GM12878 (cell line): ENCODE data around the gene AMDHD2. TPM values are rescaled to one million over a fixed set of nuclear protein-coding genes. Genes with fewer than 3 reads are reported as not detected.

Experiments
- ATAC-seq: fragments of 200-7000 bp; cut with Tn5 transposase; 3 replicates; pipeline ENCODE4 v1.9.1; 2020; ENCODE audit warnings: mild to moderate bottlenecking, moderate library complexity
- BruUV-seq: library from RNA; stranded (reverse); fragments of 400-500 nt; replicated peaks from 2 replicates; lab custom pipeline; 2021; lab: Mats Ljungman, UMichigan
- CTCF ChIA-PET: fragments of 300-600 bp; sonication (Branson Sonifier 250); formaldehyde crosslinking; extraction: SDS; loops from one replicate; lab custom pipeline; 2021; ENCODE audit warnings: inconsistent platforms; lab: Yijun Ruan, JAX
- POLR2A ChIA-PET: fragments of 350-600 bp; formaldehyde crosslinking; extraction: SDS; loops from one replicate; lab custom pipeline; 2021; ENCODE audit warnings: inconsistent platforms; lab: Charles Lee
- RAD21 ChIA-PET: fragments of 300-600 bp; sonication (Branson Sonifier 250); formaldehyde crosslinking; loops from one replicate; lab custom pipeline; 2023; ENCODE audit warnings: antibody characterized with exemption; ENCODE audit not compliant: unreplicated experiment; lab: Charles Lee
- SMC1A ChIA-PET: fragments of 300-600 bp; sonication (Branson Sonifier 250); formaldehyde crosslinking; loops from one replicate; lab custom pipeline; 2023; ENCODE audit not compliant: unreplicated experiment, uncharacterized antibody; lab: Charles Lee
- DNase-seq: peaks from one replicate; pipeline ENCODE4 v3.0.0-alpha.2; 2011; ENCODE audit warnings: low read depth, low spot score
- FAIRE-seq: peaks from 3 replicates; lab custom pipeline; 2011; peaks lifted over from hg19 to GRCh38; lab: Jason Lieb, UNC
- H2AFZ ChIP-seq: 2 replicates; pipeline ENCODE4 v1.6.0; 2011; ENCODE audit warnings: low read depth, low read length, control low read depth; ENCODE audit not compliant: control insufficient read depth
- H3K27ac ChIP-seq: 2 replicates; pipeline ENCODE4 v1.5.1; 2011; ENCODE audit warnings: control low read depth; ENCODE audit not compliant: control insufficient read depth, insufficient read depth
- H3K27me3 ChIP-seq, 2 experiments: replicated peaks in 1 of 2; 2 replicates each; pipeline versions ENCODE4 v1.6.0 to v1.6.1; 2011; ENCODE audit warnings: low read length in 1 of 2; ENCODE audit not compliant: control insufficient read depth in 2 of 2, insufficient read depth in 2 of 2
- H3K36me3 ChIP-seq, 2 experiments: 2 replicates each; pipeline ENCODE4 v1.5.1; 2011; ENCODE audit warnings: low read length in 1 of 2; ENCODE audit not compliant: control insufficient read depth in 2 of 2, insufficient read depth in 2 of 2
- H3K4me1 ChIP-seq: 2 replicates; pipeline ENCODE4 v1.6.1; 2011; ENCODE audit warnings: mild to moderate bottlenecking, low read length, moderate library complexity, mixed read lengths; ENCODE audit not compliant: control insufficient read depth, insufficient read depth
- H3K4me2 ChIP-seq: 2 replicates; pipeline ENCODE4 v1.6.0; 2011; ENCODE audit warnings: control low read depth; ENCODE audit not compliant: control insufficient read depth, insufficient read depth
- H3K4me3 ChIP-seq: fragments of 200-600 bp; sonication (generic); 2 replicates; pipeline ENCODE4 v1.5.1; 2016
- H3K79me2 ChIP-seq: 2 replicates; pipeline ENCODE4 v1.6.0; 2011; ENCODE audit warnings: low read length; ENCODE audit not compliant: control insufficient read depth, insufficient read depth
- H3K9ac ChIP-seq: 2 replicates; pipeline ENCODE4 v1.8.0; 2011; ENCODE audit warnings: low read length, control low read depth, mixed read lengths; ENCODE audit not compliant: control insufficient read depth, insufficient read depth
- H3K9me3 ChIP-seq: replicated peaks from 3 replicates; pipeline ENCODE4 v1.5.1; 2011; ENCODE audit warnings: mild to moderate bottlenecking, low read length; ENCODE audit not compliant: control insufficient read depth, insufficient read depth
- H4K20me1 ChIP-seq: 2 replicates; pipeline ENCODE4 v1.6.0; 2011; ENCODE audit not compliant: control insufficient read depth, insufficient read depth
- BACH1 ChIP-seq: fragments of 450-650 bp; IDR thresholded peaks from 2 replicates; pipeline ENCODE4 v1.6.1; 2017; ENCODE audit warnings: mild to moderate bottlenecking, borderline replicate concordance
- BHLHE40 ChIP-seq, 2 experiments: fragments of 450-650 bp in 1 of 2; IDR thresholded peaks; 2 replicates each; pipeline ENCODE4 v1.6.1; 2011 to 2017; ENCODE audit warnings: low read depth in 2 of 2, borderline replicate concordance in 1 of 2, improper control_type of control experiment in 1 of 2, low read length in 1 of 2, mild to moderate bottlenecking in 1 of 2
- CEBPB ChIP-seq, 2 experiments: fragments of 150-350 bp in 1 of 2; IDR thresholded peaks; 2 replicates each; pipeline ENCODE4 v1.6.1; 2012 to 2014; ENCODE audit warnings: low read depth in 2 of 2, low read length in 2 of 2, borderline replicate concordance in 1 of 2, inconsistent platforms in 1 of 2
- CHD1 ChIP-seq: IDR thresholded peaks from 2 replicates; pipeline ENCODE4 v1.6.1; 2012; ENCODE audit warnings: low read depth, low read length, improper control_type of control experiment
- ETV6 ChIP-seq, 2 experiments: fragments of 450-650 bp in 1 of 2; IDR thresholded peaks in 1 of 2; conservative IDR thresholded peaks in 1 of 2; 2 replicates each; pipeline ENCODE4 v1.6.1; 2014; ENCODE audit warnings: antibody characterized with exemption in 1 of 2, borderline replicate concordance in 1 of 2, low read depth in 1 of 2, mild to moderate bottlenecking in 1 of 2, moderate library complexity in 1 of 2
- HCFC1 ChIP-seq: fragments of 150-350 bp; IDR thresholded peaks from 2 replicates; pipeline ENCODE4 v1.6.1; 2014; ENCODE audit warnings: low read length
- HDAC6 ChIP-seq: fragments of 200-600 bp; sonication (generic); IDR thresholded peaks from one replicate; pipeline ENCODE4 v1.8.0; 2017; ENCODE audit warnings: antibody characterized with exemption; ENCODE audit not compliant: unreplicated experiment
- IRF4 ChIP-seq: IDR thresholded peaks from 2 replicates; pipeline ENCODE4 v1.6.1; 2011; ENCODE audit warnings: low read depth, low read length
- NFXL1 ChIP-seq: fragments of 450-650 bp; IDR thresholded peaks from 2 replicates; pipeline ENCODE4 v1.6.1; 2017; ENCODE audit warnings: antibody characterized with exemption, mild to moderate bottlenecking, borderline replicate concordance
- RELA ChIP-seq: fragments of 450-650 bp; IDR thresholded peaks from 2 replicates; pipeline ENCODE4 v1.8.0; 2014; ENCODE audit warnings: borderline replicate concordance; ENCODE audit not compliant: partially characterized antibody
- RUNX3 ChIP-seq: IDR thresholded peaks from 2 replicates; pipeline ENCODE4 v1.6.1; 2012; ENCODE audit warnings: low read length, inconsistent platforms
- WGBS: methylation state at CpG from one replicate; pipeline ENCODE4 v1.1.6; 2016; ENCODE audit warnings: low lambda C conversion rate; ENCODE audit not compliant: insufficient replicate concordance, insufficient coverage; ENCODE audit errors: missing lambda C conversion rate; 5-methylcytosine and 5-hydroxymethylcytosine counted together
- in situ Hi-C: fragments of 300-500 bp; cut with MboI; formaldehyde crosslinking; loops from 9 replicates; pipeline ENCODE4 v1.14.3; 2018; ENCODE audit warnings: mixed read lengths
- intact Hi-C: fragments of 100-400 bp; cut with micrococcal nuclease; formaldehyde crosslinking; loops from one replicate; pipeline ENCODE4 v1.14.2; 2022; ENCODE audit not compliant: unreplicated experiment
- polyA plus RNA-seq, 11 experiments: library from polyadenylated mRNA; depleted of rRNA in 4 of 11; unstranded in 6 of 11; stranded (reverse) in 5 of 11; fragments of >200 nt; fragmentation: Nextera tagmentation in 4 of 11; fragmentation: Illumina TruSeq in 1 of 11; extraction: Ambion mirVana in 4 of 11; extraction: Trizol in 1 of 11; gene quantifications; 1 replicate in 1 of 11; 2 replicates in 10 of 11; pipeline versions ENCODE4 v1.2.1 to v1.2.3, GENCODE V29; 2011 to 2016; ENCODE audit warnings: inconsistent platforms in 2 of 11, missing spikeins in 2 of 11, low read depth in 1 of 11
- total RNA-seq, 4 experiments: library from RNA; depleted of rRNA in 3 of 4; stranded (reverse); fragments of >200 nt in 3 of 4; fragmentation: Illumina TruSeq in 1 of 4; extraction: Trizol in 1 of 4; gene quantifications; 2 replicates each; pipeline versions ENCODE4 v1.2.1 to v1.2.3, GENCODE V29; 2013 to 2021
- TF ChIP-seq, protein P1 (sequence below): fragments of 150-350 bp; IDR thresholded peaks from 2 replicates; pipeline ENCODE4 v1.6.1; 2014; ENCODE audit warnings: mild to moderate bottlenecking, low read depth, low read length
- TF ChIP-seq, protein P2 (sequence below): IDR thresholded peaks from 2 replicates; pipeline ENCODE4 v1.6.1; 2011; ENCODE audit warnings: low read depth, mild to moderate bottlenecking, low read length, moderate library complexity, borderline replicate concordance; ENCODE audit errors: extremely low read depth

Gene AMDHD2
- total and polyA plus RNA-seq, 10 of the 15 experiments (the other 5 are each of a cell fraction or from before 2014, with no cell fraction given) = 0.60 to 41.8 (median 24.3) TPM; not detected in 1

DNA sequence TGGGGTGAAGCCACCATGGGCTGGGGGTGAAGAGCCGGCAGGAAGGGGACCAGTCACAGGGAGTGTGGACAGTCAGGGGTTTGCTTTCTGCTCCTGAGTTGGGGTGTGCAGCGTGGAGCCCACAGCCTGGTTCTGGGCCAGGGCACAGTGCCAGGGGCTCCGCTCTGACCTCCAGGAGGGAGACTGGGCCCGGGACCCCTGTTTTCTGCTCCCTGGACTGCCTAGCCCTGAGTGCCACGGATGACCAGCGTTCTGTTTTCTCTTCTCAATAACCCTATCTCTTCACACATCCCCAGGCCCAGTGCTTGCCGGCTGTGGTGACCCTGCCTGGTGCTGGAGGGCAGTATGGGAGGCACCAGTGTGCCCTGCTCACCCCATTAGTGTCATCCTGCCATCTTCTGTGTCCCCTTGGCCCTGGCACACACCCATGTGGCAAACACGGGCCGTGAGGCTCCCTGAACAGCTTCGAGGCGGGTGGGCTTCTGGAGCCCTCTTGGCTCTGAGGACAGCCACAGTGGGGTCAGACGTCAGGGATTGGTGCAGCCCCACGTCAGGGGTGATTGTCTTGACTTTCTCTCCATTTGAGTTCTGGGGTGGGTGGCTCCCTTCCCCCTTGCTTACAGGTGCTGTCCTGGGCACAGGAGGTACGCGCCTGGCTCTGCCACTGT, 9.9 kb downstream of the AMDHD2 start:
- intact Hi-C loops (loop anchor here (10.0 kb wide), 1 partner anchor 155 kb away; the partner anchor contains the start of gene KCTD5), in situ Hi-C loops (no loop called here)
- BruUV-seq = no TSS peak
- Histone ChIP-seq H3K27ac (no peak overlapping the region), H3K79me2 (no peaks in the 10 kb centered on the region), H3K9ac (no peak overlapping the region), H3K9me3 (no peaks in the 10 kb centered on the region), H3K27me3 (no peaks in the 10 kb centered on the region), H3K4me3 (no peak overlapping the region), H2AFZ (no peak overlapping the region), H3K4me1 (peaks cover 13% of the 10 kb centered on the region), H3K4me2 (no peak overlapping the region), H4K20me1 (no peaks in the 10 kb centered on the region), H3K36me3 (peaks cover 4 to 18% of the 10 kb centered on the region in 2 experiments; a peak in 3 of 4 replicates)
- ChIA-PET SMC1A (no interaction called here), POLR2A (no interaction called here), CTCF (no interaction called here), RAD21 (no interaction called here)
- DNase-seq (no peak), ATAC-seq (no peak), FAIRE-seq (no peak)
- TF ChIP-seq, protein P1, sequence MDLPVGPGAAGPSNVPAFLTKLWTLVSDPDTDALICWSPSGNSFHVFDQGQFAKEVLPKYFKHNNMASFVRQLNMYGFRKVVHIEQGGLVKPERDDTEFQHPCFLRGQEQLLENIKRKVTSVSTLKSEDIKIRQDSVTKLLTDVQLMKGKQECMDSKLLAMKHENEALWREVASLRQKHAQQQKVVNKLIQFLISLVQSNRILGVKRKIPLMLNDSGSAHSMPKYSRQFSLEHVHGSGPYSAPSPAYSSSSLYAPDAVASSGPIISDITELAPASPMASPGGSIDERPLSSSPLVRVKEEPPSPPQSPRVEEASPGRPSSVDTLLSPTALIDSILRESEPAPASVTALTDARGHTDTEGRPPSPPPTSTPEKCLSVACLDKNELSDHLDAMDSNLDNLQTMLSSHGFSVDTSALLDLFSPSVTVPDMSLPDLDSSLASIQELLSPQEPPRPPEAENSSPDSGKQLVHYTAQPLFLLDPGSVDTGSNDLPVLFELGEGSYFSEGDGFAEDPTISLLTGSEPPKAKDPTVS = no peak
- TF ChIP-seq ETV6 (conservative IDR thresholded peaks at IDR 0.05 in 1 of 2, IDR thresholded peaks at IDR 0.05 in 1 of 2; ENCODE audit: borderline replicate concordance in 1 of 2, low read depth in 1 of 2) (no peak), HDAC6 (no peak), HCFC1 (no peak), RUNX3 (no peak), NFXL1 (no peak), CHD1 (no peak), IRF4 (no peak), RELA (no peak), CEBPB (IDR thresholded peaks at IDR 0.05; ENCODE audit: borderline replicate concordance in 1 of 2, low read depth in 2 of 2, low read length in 2 of 2) (no peak), BACH1 (no peak), BHLHE40 (IDR thresholded peaks at IDR 0.05; ENCODE audit: borderline replicate concordance in 1 of 2, low read depth in 2 of 2, low read length in 1 of 2) (no peak)
- TF ChIP-seq, protein P2, sequence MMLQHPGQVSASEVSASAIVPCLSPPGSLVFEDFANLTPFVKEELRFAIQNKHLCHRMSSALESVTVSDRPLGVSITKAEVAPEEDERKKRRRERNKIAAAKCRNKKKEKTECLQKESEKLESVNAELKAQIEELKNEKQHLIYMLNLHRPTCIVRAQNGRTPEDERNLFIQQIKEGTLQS = no peak
- WGBS = 86% methylated on average over 15 of the region's 15 CpGs
